ENCODE results near the gene TLCD4.

TLCD4 gene

GRCh38 chr1:95072117-95072516, 45.0 kb upstream of the TLCD4 start:
- TF ChIP-seq FOXM1 (IDR thresholded peaks at IDR 0.05; ENCODE audit: borderline replicate concordance) (no peak), PKNOX1 (IDR thresholded peaks at IDR 0.05) (no peak), BHLHE40 (IDR thresholded peaks at IDR 0.05; ENCODE audit: borderline replicate concordance) (no peak), SUZ12 (IDR thresholded peaks at IDR 0.05) (no peak), FOXA1 (IDR thresholded peaks at IDR 0.05) (no peak), CTBP1 (IDR thresholded peaks at IDR 0.05; ENCODE audit: borderline replicate concordance) (no peak), ZNF384 (IDR thresholded peaks at IDR 0.05) (no peak), ELF4 (IDR thresholded peaks at IDR 0.05) (no peak), HDGF (IDR thresholded peaks at IDR 0.05; ENCODE audit: borderline replicate concordance) (no peak), TARDBP (IDR thresholded peaks at IDR 0.05) (no peak), ARNT (IDR thresholded peaks at IDR 0.05) (no peak), L3MBTL2 (conservative IDR thresholded peaks at IDR 0.05) (no peak), FOXK2 (IDR thresholded peaks at IDR 0.05) (no peak), SP1 (IDR thresholded peaks at IDR 0.05) (no peak), NFRKB (IDR thresholded peaks at IDR 0.05) (no peak), LEF1 (IDR thresholded peaks at IDR 0.05; ENCODE audit: borderline replicate concordance) (no peak)
- ChIA-PET POLR2A (interaction anchor here (1.0 to 2.2 kb wide), 4 partner anchors 13 to 161 kb away, joined by 3 to 23 read pairs (median 12); partner anchors contain the start of gene RWDD3), CTCF (no interaction called here)
- no peak for DNase-seq (ENCODE audit: extremely low spot score)

GRCh38 chr1:95072532-95073419, 44.4 kb upstream of the TLCD4 start, which contains the start of gene ALG14:
TSS of gene ALG14 (minus strand) at chr1:95072951. CDS start at chr1:95072898, 53 bp downstream.
- peak; percentile 95 for DNase-seq (ENCODE audit: extremely low spot score)
- POLR2A ChIA-PET: interaction anchor here (0.6 to 2.2 kb wide), 16 partner anchors 9 to 168 kb away, joined by 3 to 23 read pairs (median 4); partner anchors contain the start of genes CNN3, RWDD3 and TLCD4
- CTCF ChIA-PET: interaction anchor here (0.5 to 1.4 kb wide), 6 partner anchors 12 to 1031 kb away, joined by 3 to 11 read pairs (median 4); no protein-coding TSS in a partner anchor
- TF ChIP-seq NFRKB (IDR thresholded peaks at IDR 0.05) (no peak), SUZ12 (IDR thresholded peaks at IDR 0.05) (peak; percentile 67), ARNT (IDR thresholded peaks at IDR 0.05) (no peak), HDGF (IDR thresholded peaks at IDR 0.05; ENCODE audit: borderline replicate concordance) (no peak), CTBP1 (IDR thresholded peaks at IDR 0.05; ENCODE audit: borderline replicate concordance) (no peak), FOXK2 (IDR thresholded peaks at IDR 0.05) (no peak), ZNF384 (IDR thresholded peaks at IDR 0.05) (no peak), LEF1 (IDR thresholded peaks at IDR 0.05; ENCODE audit: borderline replicate concordance) (no peak), ELF4 (IDR thresholded peaks at IDR 0.05) (peak; percentile 83), FOXM1 (IDR thresholded peaks at IDR 0.05; ENCODE audit: borderline replicate concordance) (no peak), L3MBTL2 (conservative IDR thresholded peaks at IDR 0.05) (peak; percentile 51), BHLHE40 (IDR thresholded peaks at IDR 0.05; ENCODE audit: borderline replicate concordance) (no peak), TARDBP (IDR thresholded peaks at IDR 0.05) (no peak), SP1 (IDR thresholded peaks at IDR 0.05) (no peak), PKNOX1 (IDR thresholded peaks at IDR 0.05) (0 out of 2 replicates have a peak, but pooled peaks have one; percentile 35)

- POLR2A ChIA-PET: interaction anchor here (0.7 to 2.2 kb wide), 14 partner anchors 11 to 168 kb away, joined by 3 to 23 read pairs (median 4); partner anchors contain the start of genes CNN3, RWDD3 and TLCD4
- CTCF ChIA-PET: interaction anchor here (0.5 to 1.4 kb wide), 6 partner anchors 11 to 1032 kb away, joined by 3 to 11 read pairs (median 4); no protein-coding TSS in a partner anchor
- peak; percentile 25 for DNase-seq (ENCODE audit: extremely low spot score)
- TF ChIP-seq HDGF (IDR thresholded peaks at IDR 0.05; ENCODE audit: borderline replicate concordance) (no peak), ZNF384 (IDR thresholded peaks at IDR 0.05) (no peak), L3MBTL2 (conservative IDR thresholded peaks at IDR 0.05) (no peak), LEF1 (IDR thresholded peaks at IDR 0.05; ENCODE audit: borderline replicate concordance) (no peak), CTBP1 (IDR thresholded peaks at IDR 0.05; ENCODE audit: borderline replicate concordance) (no peak), SP1 (IDR thresholded peaks at IDR 0.05) (no peak), PKNOX1 (IDR thresholded peaks at IDR 0.05) (no peak), NFRKB (IDR thresholded peaks at IDR 0.05) (no peak), ARNT (IDR thresholded peaks at IDR 0.05) (no peak), FOXK2 (IDR thresholded peaks at IDR 0.05) (no peak), FOXM1 (IDR thresholded peaks at IDR 0.05; ENCODE audit: borderline replicate concordance) (no peak), FOXA1 (IDR thresholded peaks at IDR 0.05) (no peak), SUZ12 (IDR thresholded peaks at IDR 0.05) (no peak), ELF4 (IDR thresholded peaks at IDR 0.05) (no peak), BHLHE40 (IDR thresholded peaks at IDR 0.05; ENCODE audit: borderline replicate concordance) (no peak), TARDBP (IDR thresholded peaks at IDR 0.05) (no peak)
These were observed 43.7 kb upstream of the TLCD4 start for GRCh38 chr1:95073446-95073845.

GRCh38 chr1:95076034-95076433, 41.1 kb upstream of the TLCD4 start:
- CTCF ChIA-PET: interaction anchor here (1.6 kb wide), 1 partner anchor 9 kb away, joined by 17 read pairs; no protein-coding TSS in a partner anchor
- POLR2A ChIA-PET: interaction anchor here (1.0 kb wide), 1 partner anchor 158 kb away, joined by 4 read pairs; the partner anchor contains the start of gene RWDD3
- no peak for DNase-seq (ENCODE audit: extremely low spot score)

More at GRCh38 chr1:95076034-95076433, 41.1 kb upstream of the TLCD4 start:
- TF ChIP-seq BHLHE40 (IDR thresholded peaks at IDR 0.05; ENCODE audit: borderline replicate concordance): no peak
- TF ChIP-seq ELF4 (IDR thresholded peaks at IDR 0.05): no peak
- no peak for TF ChIP-seq ZNF384 (IDR thresholded peaks at IDR 0.05)
- no peak for TF ChIP-seq SUZ12 (IDR thresholded peaks at IDR 0.05)
- no peak for TF ChIP-seq LEF1 (IDR thresholded peaks at IDR 0.05; ENCODE audit: borderline replicate concordance)
- no peak for TF ChIP-seq L3MBTL2 (conservative IDR thresholded peaks at IDR 0.05)
- TF ChIP-seq FOXK2 (IDR thresholded peaks at IDR 0.05): no peak
- TF ChIP-seq FOXA1 (IDR thresholded peaks at IDR 0.05): no peak
- no peak for TF ChIP-seq HDGF (IDR thresholded peaks at IDR 0.05; ENCODE audit: borderline replicate concordance)
- no peak for TF ChIP-seq FOXM1 (IDR thresholded peaks at IDR 0.05; ENCODE audit: borderline replicate concordance)
- no peak for TF ChIP-seq CTBP1 (IDR thresholded peaks at IDR 0.05; ENCODE audit: borderline replicate concordance)
- TF ChIP-seq PKNOX1 (IDR thresholded peaks at IDR 0.05): no peak
- no peak for TF ChIP-seq SP1 (IDR thresholded peaks at IDR 0.05)
- TF ChIP-seq NFRKB (IDR thresholded peaks at IDR 0.05): no peak

Data from HEK293T (cell line).